Measurements from ENCODE around the gene SIRT5. TPM values are rescaled to one million over a fixed set of nuclear protein-coding genes. Genes with fewer than 3 reads are reported as not detected.

The SIRT5 gene
- total RNA-seq, 4 donors from 2014 or later: 16.2 to 27.9 (median 18.0) TPM

GRCh38 chr6:13629459-13630116, 55.2 kb downstream of the SIRT5 start:
- H3K9me3 ChIP-seq: no peaks in the 10 kb centered on the region
- no peak for DNase-seq
- no peak for TF ChIP-seq POLR2A (IDR thresholded peaks at IDR 0.05)
- TF ChIP-seq, protein P1, sequence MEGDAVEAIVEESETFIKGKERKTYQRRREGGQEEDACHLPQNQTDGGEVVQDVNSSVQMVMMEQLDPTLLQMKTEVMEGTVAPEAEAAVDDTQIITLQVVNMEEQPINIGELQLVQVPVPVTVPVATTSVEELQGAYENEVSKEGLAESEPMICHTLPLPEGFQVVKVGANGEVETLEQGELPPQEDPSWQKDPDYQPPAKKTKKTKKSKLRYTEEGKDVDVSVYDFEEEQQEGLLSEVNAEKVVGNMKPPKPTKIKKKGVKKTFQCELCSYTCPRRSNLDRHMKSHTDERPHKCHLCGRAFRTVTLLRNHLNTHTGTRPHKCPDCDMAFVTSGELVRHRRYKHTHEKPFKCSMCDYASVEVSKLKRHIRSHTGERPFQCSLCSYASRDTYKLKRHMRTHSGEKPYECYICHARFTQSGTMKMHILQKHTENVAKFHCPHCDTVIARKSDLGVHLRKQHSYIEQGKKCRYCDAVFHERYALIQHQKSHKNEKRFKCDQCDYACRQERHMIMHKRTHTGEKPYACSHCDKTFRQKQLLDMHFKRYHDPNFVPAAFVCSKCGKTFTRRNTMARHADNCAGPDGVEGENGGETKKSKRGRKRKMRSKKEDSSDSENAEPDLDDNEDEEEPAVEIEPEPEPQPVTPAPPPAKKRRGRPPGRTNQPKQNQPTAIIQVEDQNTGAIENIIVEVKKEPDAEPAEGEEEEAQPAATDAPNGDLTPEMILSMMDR (IDR thresholded peaks at IDR 0.05): no peak
- no peaks in the 10 kb centered on the region for H3K36me3 ChIP-seq
- H3K27me3 ChIP-seq: no peaks in the 10 kb centered on the region
- no peak overlapping the region for H3K4me3 ChIP-seq
- H3K4me1 ChIP-seq: no peaks in the 10 kb centered on the region
- intact Hi-C loops (cut with DNase I; ENCODE audit: low total_unique reads): no loop called here
- no peak overlapping the region for H3K27ac ChIP-seq

GRCh38 chr6:13630499-13630898, 56.1 kb downstream of the SIRT5 start:
- H3K27me3 ChIP-seq: no peaks in the 10 kb centered on the region
- intact Hi-C loops (cut with DNase I; ENCODE audit: low total_unique reads): no loop called here
- H3K4me1 ChIP-seq: no peaks in the 10 kb centered on the region
- TF ChIP-seq POLR2A (IDR thresholded peaks at IDR 0.05): no peak
- TF ChIP-seq, protein P1 (IDR thresholded peaks at IDR 0.05): no peak
- DNase-seq: no peak
- no peaks in the 10 kb centered on the region for H3K9me3 ChIP-seq
- no peak overlapping the region for H3K4me3 ChIP-seq
- no peaks in the 10 kb centered on the region for H3K36me3 ChIP-seq
- H3K27ac ChIP-seq: no peak overlapping the region

GRCh38 chr6:13633343-13633742, 58.9 kb downstream of the SIRT5 start:
- no peaks in the 10 kb centered on the region for H3K36me3 ChIP-seq
- H3K9me3 ChIP-seq: no peaks in the 10 kb centered on the region
- H3K27me3 ChIP-seq: no peaks in the 10 kb centered on the region
- H3K27ac ChIP-seq: no peak overlapping the region
- no peak overlapping the region for H3K4me3 ChIP-seq
- TF ChIP-seq POLR2A (IDR thresholded peaks at IDR 0.05): no peak
- TF ChIP-seq, protein P1 (IDR thresholded peaks at IDR 0.05): no peak
- intact Hi-C loops (cut with DNase I; ENCODE audit: low total_unique reads): no loop called here
- H3K4me1 ChIP-seq: no peaks in the 10 kb centered on the region
- no peak for DNase-seq

DNA sequence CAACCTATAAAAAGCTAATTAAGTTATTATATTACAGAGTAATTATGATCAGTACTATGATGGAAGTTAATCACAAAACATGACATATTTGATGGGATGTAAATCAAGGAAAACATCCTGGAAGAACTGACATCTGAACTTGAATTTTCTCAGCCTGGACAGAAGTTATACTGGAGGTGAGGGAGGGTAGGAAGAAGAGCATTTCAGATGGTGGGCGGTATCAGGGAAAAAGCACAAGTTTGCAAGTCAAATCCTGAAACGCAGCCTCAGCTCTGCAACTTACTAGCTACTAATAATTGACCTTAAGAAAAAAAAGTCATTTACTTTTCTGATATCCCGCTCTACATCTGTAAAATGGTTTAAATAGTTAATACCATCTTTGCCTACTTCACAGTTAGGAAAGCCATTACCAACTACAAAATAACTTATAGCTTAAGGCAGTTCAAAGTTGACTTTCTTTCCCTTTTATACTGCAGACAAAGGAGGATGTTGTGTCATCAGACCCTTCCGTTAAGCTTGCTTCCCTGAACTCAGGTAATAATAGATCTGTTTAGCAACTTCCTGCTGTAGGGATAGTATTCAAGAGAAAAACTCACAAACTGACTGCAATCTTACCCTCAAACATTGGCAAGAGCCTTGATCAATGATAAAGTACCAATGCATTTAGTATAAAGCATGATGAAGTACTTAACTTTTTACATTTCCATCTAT, 61.7 kb downstream of the SIRT5 start:
- H3K9me3 ChIP-seq: no peaks in the 10 kb centered on the region
- no peaks in the 10 kb centered on the region for H3K4me1 ChIP-seq
- no peaks in the 10 kb centered on the region for H3K27me3 ChIP-seq
- intact Hi-C loops (cut with DNase I; ENCODE audit: low total_unique reads): no loop called here
- no peak overlapping the region for H3K4me3 ChIP-seq
- no peak overlapping the region for H3K27ac ChIP-seq
- no peak for DNase-seq
- no peaks in the 10 kb centered on the region for H3K36me3 ChIP-seq
- TF ChIP-seq, protein P1 (IDR thresholded peaks at IDR 0.05): no peak
- TF ChIP-seq POLR2A (IDR thresholded peaks at IDR 0.05): no peak

GRCh38 chr6:13638014-13638413, 63.6 kb downstream of the SIRT5 start:
- no peak for DNase-seq
- intact Hi-C loops (cut with DNase I; ENCODE audit: low total_unique reads): no loop called here
- TF ChIP-seq POLR2A (IDR thresholded peaks at IDR 0.05): no peak
- H3K36me3 ChIP-seq: no peaks in the 10 kb centered on the region
- H3K4me3 ChIP-seq: no peak overlapping the region
- H3K27me3 ChIP-seq: no peaks in the 10 kb centered on the region
- H3K27ac ChIP-seq: no peak overlapping the region
- no peaks in the 10 kb centered on the region for H3K4me1 ChIP-seq
- no peaks in the 10 kb centered on the region for H3K9me3 ChIP-seq

All from uterus (tissue), 4 donors.